Activated T-cell treated with anti-CD3 and anti-CD28 coated beads, Interleukin-2, amount 50 U/mL, for 72 hours (primary cell): ENCODE results near the gene HLTF. TPM values are rescaled to one million over a fixed set of nuclear protein-coding genes. Genes with fewer than 3 reads are reported as not detected.
"Not testable (repeated sequence)": the region's sequence is repeated elsewhere in the genome, so short reads cannot be mapped to it uniquely, and the experiment has no call there.

Experiments
- ATAC-seq, 2 donors: fragments of 150-1000 bp; cut with Tn5 transposase; replicated peaks in 1 of 2; 2 replicates each; pipeline ENCODE4 v1.10.0; 2021; ENCODE audit warnings: moderate library complexity in 2 of 2, mild to moderate bottlenecking in 1 of 2
- DNase-seq, 2 donors: peaks; one replicate each; pipeline ENCODE4 v3.0.0; 2021 to 2022; ENCODE audit warnings: mixed read lengths in 1 of 2
- H3K27ac Mint-ChIP-seq: one replicate; pipeline ENCODE4 v1.8.0; 2022; ENCODE audit warnings: mild to moderate bottlenecking, moderate library complexity, mixed read lengths
- H3K27me3 Mint-ChIP-seq: one replicate; pipeline ENCODE4 v1.8.0; 2022; ENCODE audit warnings: low read depth, mixed read lengths
- H3K36me3 Mint-ChIP-seq, 2 donors: one replicate each; pipeline ENCODE4 v1.8.0; 2022; ENCODE audit warnings: mixed read lengths in 2 of 2, mild to moderate bottlenecking in 1 of 2; ENCODE audit not compliant: insufficient read depth in 2 of 2
- H3K4me1 Mint-ChIP-seq: one replicate; pipeline ENCODE4 v1.8.0; 2022; ENCODE audit warnings: low read depth, mixed read lengths
- H3K4me3 Mint-ChIP-seq, 2 donors: one replicate each; pipeline ENCODE4 v1.8.0; 2022; ENCODE audit warnings: mild to moderate bottlenecking in 2 of 2, mixed read lengths in 2 of 2, moderate library complexity in 2 of 2
- H3K9me3 Mint-ChIP-seq, 2 donors: one replicate each; pipeline ENCODE4 v1.8.0; 2022; ENCODE audit warnings: mixed read lengths in 2 of 2
- total RNA-seq, 2 donors: library from RNA; stranded (reverse); gene quantifications; one replicate each; pipeline ENCODE4 v1.2.3, GENCODE V29; 2022

The HLTF gene
- total RNA-seq, 2 donors from 2014 or later: 28.0 to 31.9 TPM

- Mint-ChIP-seq H3K27ac (peak overlapping the region; percentile 82), H3K4me1 (peaks cover 24% of the 10 kb centered on the region)
- peak; percentile 33 to 42 for DNase-seq
Measured at GRCh38 chr3:148992027-148992634, 94.2 kb downstream of the HLTF start.

GRCh38 chr3:148991219-148992026 lies 94.9 kb downstream of the HLTF start, which contains the start of gene GYG1:
Gene GYG1 (plus strand): TSS chr3:148991540. CDS start chr3:148991641, 101 bp downstream.
- peak within 1 kb of the TSS; percentile 83 to 87 for H3K4me3 Mint-ChIP-seq
- peaks cover 24% of the 10 kb centered on the region for H3K4me1 Mint-ChIP-seq
- ATAC-seq: peak; percentile 90 to 93
- H3K36me3 Mint-ChIP-seq: peaks cover 0 to 13% of the 10 kb centered on the region in 2 donors
- no peaks in the 10 kb centered on the region for H3K27me3 Mint-ChIP-seq
- H3K27ac Mint-ChIP-seq: peak within 1 kb of the TSS; percentile 95
- DNase-seq: peak; percentile 85 to 86
- no peaks in the 10 kb centered on the region for H3K9me3 Mint-ChIP-seq

More at GRCh38 chr3:148992027-148992634, 94.2 kb downstream of the HLTF start:
- ATAC-seq: peak; percentile 12 to 22
- no peaks in the 10 kb centered on the region for H3K27me3 Mint-ChIP-seq
- no peaks in the 10 kb centered on the region for H3K9me3 Mint-ChIP-seq
- peak overlapping the region; percentile 83 to 87 for H3K4me3 Mint-ChIP-seq
- peaks cover 1 to 13% of the 10 kb centered on the region in 2 donors for H3K36me3 Mint-ChIP-seq

GRCh38 chr3:148990236-148990635 lies 96.1 kb downstream of the HLTF start:
- Mint-ChIP-seq H3K27me3 (no peaks in the 10 kb centered on the region), H3K36me3 (peaks cover 0 to 6% of the 10 kb centered on the region in 2 donors), H3K27ac (peak overlapping the region; percentile 95), H3K9me3 (no peaks in the 10 kb centered on the region), H3K4me3 (peak overlapping the region; percentile 83 to 86), H3K4me1 (peaks cover 24% of the 10 kb centered on the region)
- ATAC-seq: peak; percentile 24 to 45
- DNase-seq: peak; percentile 7 to 21

GRCh38 chr3:148987551-148987950 lies 98.8 kb downstream of the HLTF start:
- H3K9me3 Mint-ChIP-seq, H3K36me3 Mint-ChIP-seq, H3K27ac Mint-ChIP-seq, H3K27me3 Mint-ChIP-seq, ATAC-seq, H3K4me3 Mint-ChIP-seq, DNase-seq: not testable (repeated sequence)
- H3K4me1 Mint-ChIP-seq: peaks cover 14% of the 10 kb centered on the region

- DNase-seq (no peak), ATAC-seq (no peak)
- Mint-ChIP-seq H3K4me3 (no peak overlapping the region), H3K4me1 (no peaks in the 10 kb centered on the region), H3K27ac (no peak overlapping the region), H3K27me3 (peaks cover 8% of the 10 kb centered on the region), H3K36me3 (no peaks in the 10 kb centered on the region), H3K9me3 (peaks cover 1 to 2% of the 10 kb centered on the region in 2 donors)
Measured at GRCh38 chr3:148981273-148981672, 105.1 kb downstream of the HLTF start.

Other genes starting within 250 kb of the HLTF start
- gene CPA3, start 221.2 kb downstream of the HLTF start, total RNA-seq: not detected
- 10 to 100 TPM; 14.1 to 21.7 TPM for gene GYG1, start 95.0 kb downstream of the HLTF start, total RNA-seq
- gene HPS3, start 43.1 kb upstream of the HLTF start, total RNA-seq: 10 to 100 TPM; 18.9 to 22.2 TPM
- not detected for gene CP, start 135.3 kb upstream of the HLTF start, total RNA-seq
- not detected for gene TM4SF18, start 247.1 kb upstream of the HLTF start, total RNA-seq